Stimulated activated CD8-positive, alpha-beta memory T cell treated with anti-CD3 and anti-CD28 coated beads, Interleukin-4, amount 100 ng/mL, for 1 hour (primary cell): ENCODE results near the gene CEACAM5.

Experiments
- DNase-seq, 2 donors: peaks; one replicate each; pipeline ENCODE4 v3.0.0-alpha.2; 2020; ENCODE audit warnings: low read depth in 2 of 2, low spot score in 1 of 2

Gene CEACAM5

DNA sequence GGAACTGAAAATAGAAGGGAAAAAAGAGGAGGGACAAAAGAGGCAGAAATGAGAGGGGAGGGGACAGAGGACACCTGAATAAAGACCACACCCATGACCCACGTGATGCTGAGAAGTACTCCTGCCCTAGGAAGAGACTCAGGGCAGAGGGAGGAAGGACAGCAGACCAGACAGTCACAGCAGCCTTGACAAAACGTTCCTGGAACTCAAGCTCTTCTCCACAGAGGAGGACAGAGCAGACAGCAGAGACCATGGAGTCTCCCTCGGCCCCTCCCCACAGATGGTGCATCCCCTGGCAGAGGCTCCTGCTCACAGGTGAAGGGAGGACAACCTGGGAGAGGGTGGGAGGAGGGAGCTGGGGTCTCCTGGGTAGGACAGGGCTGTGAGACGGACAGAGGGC lies at the start of gene CEACAM5:
Gene CEACAM5 (plus strand): TSS at position 146 of the 400 bp plus-strand sequence. CDS start 106 bp downstream, at position 252.
- no peak for DNase-seq

GRCh38 chr19:41666075-41666474 lies 42.4 kb upstream of the CEACAM5 start:
- no peak for DNase-seq

- no peak for DNase-seq
Observed at GRCh38 chr19:41668315-41668714, 40.1 kb upstream of the CEACAM5 start.

DNA sequence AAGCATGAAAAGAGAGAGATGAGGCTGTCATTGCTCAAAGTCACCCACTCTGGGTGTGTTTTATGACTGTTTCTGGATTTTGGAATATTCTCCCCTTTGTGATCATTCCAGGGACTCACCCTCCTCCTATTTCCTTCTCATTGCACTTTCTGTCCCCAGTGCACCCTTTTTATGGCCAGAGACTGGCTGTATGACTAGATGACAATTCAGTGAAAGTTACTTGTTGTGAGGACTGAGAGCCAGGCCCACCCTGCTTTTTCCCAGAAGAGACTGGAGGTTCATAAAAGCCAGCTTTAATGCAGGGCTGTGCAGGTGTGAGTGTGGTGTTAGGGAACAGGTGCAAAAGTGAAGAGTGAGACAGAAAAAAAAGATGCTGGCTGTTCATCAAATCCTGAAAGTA lies 37.7 kb upstream of the CEACAM5 start:
- no peak for DNase-seq

DNA sequence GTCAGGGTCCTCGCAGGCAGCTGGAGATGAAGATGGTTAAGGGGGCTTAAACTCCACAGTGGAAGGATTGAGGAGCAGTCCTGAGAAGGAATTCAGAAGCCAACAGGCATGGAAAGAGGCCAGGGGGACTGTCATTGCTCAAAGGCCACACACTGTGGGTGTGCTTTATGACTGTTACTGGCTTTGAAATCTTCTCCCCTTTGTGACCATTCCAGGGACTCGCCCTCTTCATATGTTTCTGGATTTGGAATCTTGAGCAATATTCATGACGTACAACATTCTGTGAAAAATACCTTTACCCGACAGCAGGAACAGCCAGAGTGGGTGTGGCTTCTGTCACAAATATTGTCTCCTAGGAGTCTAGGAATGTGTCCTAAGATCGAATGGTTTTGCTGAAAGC lies 36.9 kb upstream of the CEACAM5 start:
- no peak for DNase-seq

DNA sequence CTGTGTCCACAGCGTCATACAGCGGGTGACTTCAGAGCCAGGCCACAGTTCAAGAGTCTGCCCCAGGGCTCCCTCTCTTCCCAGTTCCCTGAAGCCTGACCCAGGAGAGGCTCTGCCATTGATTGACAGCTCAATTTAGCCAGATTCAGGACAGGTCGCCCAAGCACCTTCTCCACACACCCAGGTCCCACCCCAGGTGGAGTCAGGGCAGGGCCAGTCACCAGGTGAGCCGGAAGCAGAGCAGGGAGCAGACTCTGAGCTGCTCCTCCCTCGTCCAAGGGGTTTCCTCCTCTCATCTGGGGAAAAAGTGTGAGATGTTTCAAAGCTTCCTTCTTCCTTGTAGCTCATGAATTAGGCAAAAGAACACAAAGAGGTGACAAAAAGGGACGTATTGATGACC lies 26.0 kb upstream of the CEACAM5 start:
- no peak for DNase-seq

GRCh38 chr19:41687419-41687818 lies 21.0 kb upstream of the CEACAM5 start:
- DNase-seq, result no peak

DNA sequence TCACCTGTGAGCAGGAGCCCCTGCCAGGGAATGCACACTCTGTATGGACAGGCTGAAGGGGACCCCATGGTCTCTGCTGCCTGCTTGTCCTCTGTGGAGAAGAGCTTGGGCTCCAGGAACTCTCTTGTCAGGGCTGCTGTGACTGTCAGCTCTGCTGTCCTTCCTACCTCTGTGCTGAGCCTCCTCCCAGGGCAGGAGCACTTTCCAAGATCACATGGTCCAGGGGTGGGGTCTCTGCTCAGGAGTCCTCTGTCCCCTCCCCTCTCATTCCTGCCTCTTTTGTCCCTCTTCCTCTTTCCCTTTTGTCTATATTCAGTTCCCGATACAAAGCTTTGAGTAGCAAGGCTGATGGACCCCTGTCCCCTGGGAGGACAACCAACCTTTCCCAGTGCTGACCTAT lies 20.3 kb upstream of the CEACAM5 start, which contains the start of gene CEACAM7:
Gene CEACAM7 (minus strand): TSS at position 173 of the 400 bp plus-strand sequence. CDS start 105 bp downstream, at position 68.
- DNase-seq, result no peak

- no peak for DNase-seq
Observed at GRCh38 chr19:41688687-41689086, 19.7 kb upstream of the CEACAM5 start.

DNA sequence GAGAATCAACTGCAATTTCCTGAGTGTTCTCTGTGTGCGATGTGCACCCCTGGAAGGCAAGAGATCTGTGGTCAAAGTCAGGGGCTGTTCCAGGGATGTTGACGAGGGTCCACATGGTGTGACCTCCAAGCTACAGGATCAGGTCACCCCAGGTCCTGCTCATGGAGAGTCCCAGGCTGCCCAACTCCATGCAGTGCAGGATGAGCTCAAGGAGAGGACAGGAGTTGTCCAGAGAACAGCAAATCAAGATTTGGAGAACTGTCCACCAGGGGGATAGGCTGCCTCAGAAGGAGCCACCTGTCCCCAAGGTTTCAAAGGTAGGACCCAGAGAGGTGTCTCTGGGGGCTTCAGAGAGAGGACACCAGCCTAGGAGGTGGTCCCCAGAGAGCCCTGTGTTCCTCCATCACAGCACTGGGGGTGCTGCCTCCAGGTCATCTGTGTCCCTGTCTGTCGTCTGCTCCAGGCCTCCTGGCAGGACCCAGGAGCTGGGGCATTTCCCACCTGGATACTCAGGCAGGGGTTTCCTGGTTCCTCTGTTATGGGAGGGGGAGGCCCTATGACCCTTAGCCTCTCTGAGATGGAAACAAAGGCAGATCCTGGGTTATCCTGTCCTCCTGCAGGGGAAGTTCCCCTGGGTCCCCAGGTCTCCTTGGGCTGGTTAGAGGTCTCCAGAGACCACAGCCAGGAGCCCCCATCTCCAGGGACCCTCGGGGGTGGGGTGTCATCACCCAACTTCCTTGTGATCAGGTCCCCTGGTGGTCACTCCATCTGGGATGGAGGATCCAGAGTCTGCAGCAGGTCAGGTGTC lies 18.2 kb upstream of the CEACAM5 start:
- DNase-seq, result no peak

DNA sequence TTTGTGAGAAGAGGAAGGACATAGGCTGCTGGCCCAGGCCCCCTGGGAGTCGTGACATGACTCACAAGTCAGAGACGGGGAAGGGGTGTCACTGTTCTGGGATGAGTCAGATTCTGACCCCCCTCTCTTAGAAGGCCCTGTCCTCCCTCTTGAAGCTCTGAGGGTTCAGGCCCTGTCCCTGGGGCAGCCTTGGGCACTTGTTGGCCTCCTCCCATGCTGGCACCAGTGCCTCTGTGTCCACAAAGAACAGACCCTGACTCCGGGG lies 17.7 kb upstream of the CEACAM5 start:
- DNase-seq, result no peak

DNA sequence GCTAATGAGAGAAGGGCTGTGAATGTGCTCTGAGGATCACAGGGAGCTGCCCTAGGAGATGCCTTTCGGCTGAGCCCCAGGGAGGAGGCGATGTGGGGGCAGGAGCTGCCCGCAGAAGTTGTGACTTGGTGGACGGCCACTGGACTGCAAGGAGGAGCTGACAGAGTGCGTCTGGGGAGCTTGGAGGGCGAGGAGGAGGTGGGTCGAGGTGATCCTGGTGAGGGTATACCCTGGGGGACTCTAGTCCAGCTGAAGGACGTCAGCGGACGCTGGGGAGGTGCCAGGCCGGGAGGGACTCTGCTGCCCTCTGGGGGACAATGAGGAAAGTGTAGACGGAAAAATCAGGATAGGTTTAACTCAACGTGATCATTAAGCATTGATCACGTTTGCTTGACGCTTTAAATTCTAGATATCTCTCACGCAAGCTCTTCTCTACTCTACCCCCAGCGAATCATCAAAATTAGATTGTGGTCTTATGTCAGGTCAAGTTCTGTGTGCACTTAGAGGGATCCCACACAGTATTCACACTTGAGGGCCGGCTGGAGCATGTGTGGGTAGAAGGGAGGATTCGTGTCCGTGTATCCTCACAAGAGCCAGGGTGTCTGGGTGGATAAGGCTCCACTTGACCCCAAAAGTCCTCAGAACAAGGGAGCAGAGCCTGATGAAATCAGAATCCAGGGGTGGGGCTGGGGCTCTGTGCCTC lies 17.0 kb upstream of the CEACAM5 start:
- DNase-seq, result no peak

DNA sequence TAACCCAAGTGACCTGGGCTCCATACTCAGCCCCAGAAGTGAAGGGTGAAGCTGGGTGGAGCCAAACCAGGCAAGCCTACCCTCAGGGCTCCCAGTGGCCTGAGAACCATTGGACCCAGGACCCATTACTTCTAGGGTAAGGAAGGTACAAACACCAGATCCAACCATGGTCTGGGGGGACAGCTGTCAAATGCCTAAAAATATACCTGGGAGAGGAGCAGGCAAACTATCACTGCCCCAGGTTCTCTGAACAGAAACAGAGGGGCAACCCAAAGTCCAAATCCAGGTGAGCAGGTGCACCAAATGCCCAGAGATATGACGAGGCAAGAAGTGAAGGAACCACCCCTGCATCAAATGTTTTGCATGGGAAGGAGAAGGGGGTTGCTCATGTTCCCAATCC lies 14.2 kb upstream of the CEACAM5 start:
- no peak for DNase-seq

- no peak for DNase-seq
Observed at GRCh38 chr19:41694831-41695635, 13.4 kb upstream of the CEACAM5 start.

- DNase-seq, result no peak
Observed at GRCh38 chr19:41695745-41696144, 12.7 kb upstream of the CEACAM5 start.

DNA sequence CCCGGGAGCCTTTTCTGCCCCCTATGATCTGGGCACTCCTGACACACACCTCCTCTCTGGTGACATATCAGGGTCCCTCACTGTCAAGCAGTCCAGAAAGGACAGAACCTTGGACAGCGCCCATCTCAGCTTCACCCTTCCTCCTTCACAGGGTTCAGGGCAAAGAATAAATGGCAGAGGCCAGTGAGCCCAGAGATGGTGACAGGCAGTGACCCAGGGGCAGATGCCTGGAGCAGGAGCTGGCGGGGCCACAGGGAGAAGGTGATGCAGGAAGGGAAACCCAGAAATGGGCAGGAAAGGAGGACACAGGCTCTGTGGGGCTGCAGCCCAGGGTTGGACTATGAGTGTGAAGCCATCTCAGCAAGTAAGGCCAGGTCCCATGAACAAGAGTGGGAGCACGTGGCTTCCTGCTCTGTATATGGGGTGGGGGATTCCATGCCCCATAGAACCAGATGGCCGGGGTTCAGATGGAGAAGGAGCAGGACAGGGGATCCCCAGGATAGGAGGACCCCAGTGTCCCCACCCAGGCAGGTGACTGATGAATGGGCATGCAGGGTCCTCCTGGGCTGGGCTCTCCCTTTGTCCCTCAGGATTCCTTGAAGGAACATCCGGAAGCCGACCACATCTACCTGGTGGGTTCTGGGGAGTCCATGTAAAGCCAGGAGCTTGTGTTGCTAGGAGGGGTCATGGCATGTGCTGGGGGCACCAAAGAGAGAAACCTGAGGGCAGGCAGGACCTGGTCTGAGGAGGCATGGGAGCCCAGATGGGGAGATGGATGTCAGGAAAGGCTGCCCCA lies 11.8 kb upstream of the CEACAM5 start:
- DNase-seq, result no peak

DNA sequence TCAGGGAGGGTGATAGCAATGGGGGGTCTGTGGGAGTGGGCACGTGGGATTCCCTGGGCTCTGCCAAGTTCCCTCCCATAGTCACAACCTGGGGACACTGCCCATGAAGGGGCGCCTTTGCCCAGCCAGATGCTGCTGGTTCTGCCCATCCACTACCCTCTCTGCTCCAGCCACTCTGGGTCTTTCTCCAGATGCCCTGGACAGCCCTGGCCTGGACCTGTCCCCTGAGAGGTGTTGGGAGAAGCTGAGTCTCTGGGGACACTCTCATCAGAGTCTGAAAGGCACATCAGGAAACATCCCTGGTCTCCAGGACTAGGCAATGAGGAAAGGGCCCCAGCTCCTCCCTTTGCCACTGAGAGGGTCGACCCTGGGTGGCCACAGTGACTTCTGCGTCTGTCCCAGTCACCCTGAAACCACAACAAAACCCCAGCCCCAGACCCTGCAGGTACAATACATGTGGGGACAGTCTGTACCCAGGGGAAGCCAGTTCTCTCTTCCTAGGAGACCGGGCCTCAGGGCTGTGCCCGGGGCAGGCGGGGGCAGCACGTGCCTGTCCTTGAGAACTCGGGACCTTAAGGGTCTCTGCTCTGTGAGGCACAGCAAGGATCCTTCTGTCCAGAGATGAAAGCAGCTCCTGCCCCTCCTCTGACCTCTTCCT lies 11.1 kb upstream of the CEACAM5 start:
- no peak for DNase-seq

DNA sequence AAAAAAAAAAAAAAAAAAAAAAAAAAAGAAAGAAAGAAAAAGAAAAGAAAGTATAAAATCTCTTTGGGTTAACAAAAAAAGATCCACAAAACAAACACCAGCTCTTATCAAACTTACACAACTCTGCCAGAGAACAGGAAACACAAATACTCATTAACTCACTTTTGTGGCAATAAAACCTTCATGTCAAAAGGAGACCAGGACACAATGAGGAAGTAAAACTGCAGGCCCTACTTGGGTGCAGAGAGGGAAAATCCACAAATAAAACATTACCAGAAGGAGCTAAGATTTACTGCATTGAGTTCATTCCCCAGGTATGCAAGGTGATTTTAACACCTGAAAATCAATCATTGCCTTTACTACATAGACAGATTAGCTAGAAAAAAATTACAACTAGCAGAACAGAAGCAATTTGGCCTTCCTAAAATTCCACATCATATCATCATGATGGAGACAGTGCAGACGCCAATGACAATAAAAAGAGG lies 9.6 kb upstream of the CEACAM5 start:
- DNase-seq, result no peak

GRCh38 chr19:41699231-41699967 lies 9.0 kb upstream of the CEACAM5 start:
- no peak for DNase-seq

DNA sequence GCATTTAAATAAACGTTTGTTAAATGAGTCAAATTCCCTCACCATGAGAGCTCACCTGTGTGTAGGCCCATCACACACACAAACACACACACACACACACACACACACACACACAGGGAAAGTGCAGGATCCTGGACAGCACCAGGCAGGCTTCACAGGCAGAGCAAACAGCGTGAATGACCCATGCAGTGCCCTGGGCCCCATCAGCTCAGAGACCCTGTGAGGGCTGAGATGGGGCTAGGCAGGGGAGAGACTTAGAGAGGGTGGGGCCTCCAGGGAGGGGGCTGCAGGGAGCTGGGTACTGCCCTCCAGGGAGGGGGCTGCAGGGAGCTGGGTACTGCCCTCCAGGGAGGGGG lies 8.5 kb upstream of the CEACAM5 start:
- DNase-seq, result no peak
